SK-N-SH (cell line): ENCODE measurements around the gene ABLIM1.

Experiments
- CHD2 ChIP-seq: fragments of 150-350 bp; IDR thresholded peaks from 2 replicates; pipeline ENCODE4 v1.6.1; 2018; ENCODE audit warnings: low read length; ENCODE audit not compliant: partially characterized antibody
- POLR2AphosphoS5 ChIP-seq: IDR thresholded peaks from 2 replicates; pipeline ENCODE4 v1.6.1; 2012; ENCODE audit warnings: low read depth, low read length
- RXRA ChIP-seq: IDR thresholded peaks from 2 replicates; pipeline ENCODE4 v1.4.0; 2012; ENCODE audit warnings: low read depth, mild to moderate bottlenecking, borderline replicate concordance
- TEAD4 ChIP-seq: IDR thresholded peaks from 2 replicates; pipeline ENCODE4 v1.4.0; 2012; ENCODE audit warnings: mild to moderate bottlenecking, borderline replicate concordance; ENCODE audit not compliant: insufficient read depth
- TF ChIP-seq, protein P1 (sequence below): fragments of 200-600 bp; sonication (generic); IDR thresholded peaks from 2 replicates; pipeline ENCODE4 v1.6.1; 2017; ENCODE audit warnings: antibody characterized with exemption, mild to moderate bottlenecking, moderate library complexity

- TF ChIP-seq TEAD4 (0 out of 2 replicates have a peak, but pooled peaks have one; percentile 10), POLR2AphosphoS5 (no peak), RXRA (0 out of 2 replicates have a peak, but pooled peaks have one; percentile 28), CHD2 (no peak)
- TF ChIP-seq, protein P1, sequence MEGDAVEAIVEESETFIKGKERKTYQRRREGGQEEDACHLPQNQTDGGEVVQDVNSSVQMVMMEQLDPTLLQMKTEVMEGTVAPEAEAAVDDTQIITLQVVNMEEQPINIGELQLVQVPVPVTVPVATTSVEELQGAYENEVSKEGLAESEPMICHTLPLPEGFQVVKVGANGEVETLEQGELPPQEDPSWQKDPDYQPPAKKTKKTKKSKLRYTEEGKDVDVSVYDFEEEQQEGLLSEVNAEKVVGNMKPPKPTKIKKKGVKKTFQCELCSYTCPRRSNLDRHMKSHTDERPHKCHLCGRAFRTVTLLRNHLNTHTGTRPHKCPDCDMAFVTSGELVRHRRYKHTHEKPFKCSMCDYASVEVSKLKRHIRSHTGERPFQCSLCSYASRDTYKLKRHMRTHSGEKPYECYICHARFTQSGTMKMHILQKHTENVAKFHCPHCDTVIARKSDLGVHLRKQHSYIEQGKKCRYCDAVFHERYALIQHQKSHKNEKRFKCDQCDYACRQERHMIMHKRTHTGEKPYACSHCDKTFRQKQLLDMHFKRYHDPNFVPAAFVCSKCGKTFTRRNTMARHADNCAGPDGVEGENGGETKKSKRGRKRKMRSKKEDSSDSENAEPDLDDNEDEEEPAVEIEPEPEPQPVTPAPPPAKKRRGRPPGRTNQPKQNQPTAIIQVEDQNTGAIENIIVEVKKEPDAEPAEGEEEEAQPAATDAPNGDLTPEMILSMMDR = no peak
Observed at GRCh38 chr10:114623661-114624294, 34.3 kb downstream of the ABLIM1 start.
